Sigmoid colon (tissue), 4 donors: Measurements from ENCODE around the gene INTS3.
"Not testable (repeated sequence)": the region's sequence is repeated elsewhere in the genome, so short reads cannot be mapped to it uniquely, and the experiment has no call there.

Source experiments
- CTCF ChIP-seq, 4 experiments: fragments of 450-650 bp in 3 of 4; fragments of 200-600 bp in 1 of 4; IDR thresholded peaks; one replicate each; pipeline ENCODE4 v1.5.1; 2016 to 2019; ENCODE audit warnings: antibody characterized with exemption in 4 of 4, mild to moderate bottlenecking in 3 of 4, moderate library complexity in 2 of 4
- EP300 ChIP-seq, 4 donors: sonication (generic); formaldehyde crosslinking; IDR thresholded peaks; one replicate each; pipeline ENCODE4 v1.6.1; 2017; ENCODE audit warnings: antibody characterized with exemption in 4 of 4
- POLR2A ChIP-seq, 2 donors: fragments of 450-650 bp; IDR thresholded peaks; one replicate each; pipeline ENCODE4 v1.6.1; 2016; ENCODE audit warnings: antibody characterized with exemption in 2 of 2, mild to moderate bottlenecking in 2 of 2, moderate library complexity in 2 of 2

DNA sequence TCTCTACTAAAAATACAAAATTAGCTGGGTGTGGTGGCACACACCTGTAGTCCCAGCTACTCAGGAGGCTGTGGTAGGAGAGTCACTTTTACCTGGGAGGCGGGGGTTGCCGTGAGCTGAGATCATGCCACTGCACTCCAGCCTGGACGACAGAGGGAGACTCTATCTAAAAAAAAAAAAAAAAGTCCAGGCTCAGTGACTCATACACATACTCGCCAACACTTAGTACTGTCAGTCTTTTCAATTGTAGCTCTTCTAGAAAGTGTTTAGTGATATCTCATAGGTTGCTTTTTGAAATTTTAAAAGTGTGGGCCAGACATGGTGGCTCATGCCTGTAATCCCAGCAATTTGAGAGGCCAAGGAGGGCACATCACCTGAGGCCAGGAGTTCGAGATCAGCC lies 11.6 kb upstream of the INTS3 start:
- TF ChIP-seq POLR2A, CTCF, EP300 (IDR thresholded peaks at IDR 0.05): not testable (repeated sequence)
